UCSD-AML1 (cell line): ENCODE results near the gene TLX3.

Experiments used
- DNase-seq: peaks from one replicate; lab custom pipeline; 2025; ENCODE audit not compliant: unreplicated experiment; lab: John Stamatoyannopoulos, UW

TLX3 gene

DNA sequence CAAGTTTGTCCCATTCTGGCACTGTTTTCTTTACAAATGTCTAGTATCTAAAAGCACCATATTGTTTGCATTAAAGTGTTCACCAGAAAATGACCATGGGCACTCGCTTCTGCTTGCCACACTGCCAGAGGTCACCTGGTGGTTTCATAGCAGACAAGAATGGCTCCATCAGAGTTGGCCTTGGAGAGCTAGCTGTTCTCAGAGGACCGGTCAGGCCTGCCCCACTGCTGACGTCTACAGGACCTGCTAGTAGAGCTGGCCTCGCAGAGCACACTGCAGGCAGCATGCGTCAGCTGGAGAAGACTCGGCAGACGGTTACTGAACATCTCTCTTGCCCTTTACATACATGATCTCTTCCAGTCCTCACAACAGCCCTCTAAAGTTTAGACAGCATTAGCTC lies 8.7 kb upstream of the TLX3 start:
- DNase-seq: no peak

DNA sequence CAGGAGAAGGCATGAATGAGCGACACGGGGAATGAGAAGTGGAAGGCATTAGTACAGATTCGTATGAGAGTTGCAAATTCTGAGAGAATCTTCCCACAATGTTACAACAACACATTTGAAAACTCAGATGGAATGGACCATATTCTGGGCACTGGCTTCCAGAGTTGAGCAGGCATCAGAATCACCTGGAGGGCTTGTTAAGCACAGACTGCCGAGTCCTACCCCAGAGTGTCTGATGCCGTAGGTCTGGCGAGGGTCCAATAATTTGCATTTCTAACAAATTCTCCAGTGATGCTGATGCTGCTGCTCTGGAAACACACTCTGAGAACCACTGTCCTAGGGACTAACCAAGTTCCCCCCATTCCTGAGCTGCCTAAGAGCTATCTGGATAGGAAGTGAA lies 2.9 kb upstream of the TLX3 start:
- no peak for DNase-seq

DNA sequence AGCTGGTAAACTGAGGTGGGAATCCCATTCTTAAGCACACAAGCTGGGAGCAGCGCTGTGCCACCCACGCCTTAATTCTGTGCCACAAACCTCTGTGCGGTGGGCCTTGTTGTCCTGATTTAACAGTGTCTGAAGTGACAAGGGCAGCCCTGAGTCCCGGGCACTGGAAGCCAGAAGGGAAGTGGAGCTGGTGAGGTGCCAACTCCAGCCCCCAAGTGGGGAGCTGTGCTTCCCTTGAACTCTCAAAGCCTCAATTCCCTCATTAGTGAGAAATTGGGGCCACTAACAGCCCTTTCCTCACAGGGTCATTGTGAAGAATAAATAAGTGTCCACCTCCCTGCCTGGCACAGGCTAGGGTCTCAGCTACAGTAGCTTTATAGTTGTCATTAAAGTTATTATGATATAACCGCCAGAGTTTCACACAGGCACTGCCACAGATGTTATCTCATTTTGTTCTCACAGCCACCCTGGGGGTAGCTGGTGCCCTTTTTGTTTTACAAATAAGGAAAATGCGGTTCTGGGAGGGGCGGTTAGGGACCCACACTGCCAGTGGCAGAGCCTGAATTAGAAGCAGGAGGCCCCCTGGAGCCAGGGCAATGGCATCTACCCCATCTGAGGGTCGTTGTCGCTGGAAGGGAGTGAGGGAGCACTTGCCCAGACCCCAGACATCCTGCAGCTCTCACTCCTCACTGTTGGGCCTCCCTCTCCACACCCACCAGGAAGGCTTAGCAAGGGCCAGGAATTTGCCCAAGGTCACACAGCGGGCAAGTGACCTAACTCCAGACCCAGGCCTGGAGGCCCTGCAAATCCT lies 2.1 kb upstream of the TLX3 start:
- no peak for DNase-seq

DNA sequence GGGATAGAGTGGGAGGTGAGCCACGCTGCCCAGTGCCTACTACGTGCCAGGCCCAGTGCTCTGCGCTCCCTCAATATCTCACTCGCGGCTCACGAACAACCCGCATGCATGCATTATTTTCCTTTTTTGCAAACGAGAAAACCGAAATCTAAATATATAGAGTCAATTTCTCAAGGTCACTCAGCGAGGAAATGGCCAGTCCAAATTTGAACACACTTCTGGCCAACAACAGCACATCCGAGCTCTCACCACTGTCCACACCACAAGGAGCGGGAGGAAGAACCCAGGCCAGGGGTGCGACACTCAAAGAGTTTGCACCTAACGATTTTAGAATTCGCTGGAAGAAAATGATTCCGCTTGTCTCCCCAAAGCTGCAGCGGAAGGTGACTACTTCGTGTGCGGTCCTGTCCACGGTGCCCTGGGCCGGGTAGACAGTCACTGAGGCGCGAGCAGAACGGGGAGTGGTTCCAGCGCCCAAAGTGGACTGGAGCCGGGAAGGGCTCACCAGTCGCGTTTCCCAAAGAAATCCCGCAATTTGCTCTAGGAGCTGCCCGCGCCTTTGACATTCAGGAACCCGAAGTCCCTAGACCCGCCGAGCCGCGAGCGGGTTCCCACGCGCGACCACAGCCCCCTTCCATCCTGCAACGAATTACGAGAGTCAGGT lies 1.1 kb upstream of the TLX3 start:
- DNase-seq: no peak

DNA sequence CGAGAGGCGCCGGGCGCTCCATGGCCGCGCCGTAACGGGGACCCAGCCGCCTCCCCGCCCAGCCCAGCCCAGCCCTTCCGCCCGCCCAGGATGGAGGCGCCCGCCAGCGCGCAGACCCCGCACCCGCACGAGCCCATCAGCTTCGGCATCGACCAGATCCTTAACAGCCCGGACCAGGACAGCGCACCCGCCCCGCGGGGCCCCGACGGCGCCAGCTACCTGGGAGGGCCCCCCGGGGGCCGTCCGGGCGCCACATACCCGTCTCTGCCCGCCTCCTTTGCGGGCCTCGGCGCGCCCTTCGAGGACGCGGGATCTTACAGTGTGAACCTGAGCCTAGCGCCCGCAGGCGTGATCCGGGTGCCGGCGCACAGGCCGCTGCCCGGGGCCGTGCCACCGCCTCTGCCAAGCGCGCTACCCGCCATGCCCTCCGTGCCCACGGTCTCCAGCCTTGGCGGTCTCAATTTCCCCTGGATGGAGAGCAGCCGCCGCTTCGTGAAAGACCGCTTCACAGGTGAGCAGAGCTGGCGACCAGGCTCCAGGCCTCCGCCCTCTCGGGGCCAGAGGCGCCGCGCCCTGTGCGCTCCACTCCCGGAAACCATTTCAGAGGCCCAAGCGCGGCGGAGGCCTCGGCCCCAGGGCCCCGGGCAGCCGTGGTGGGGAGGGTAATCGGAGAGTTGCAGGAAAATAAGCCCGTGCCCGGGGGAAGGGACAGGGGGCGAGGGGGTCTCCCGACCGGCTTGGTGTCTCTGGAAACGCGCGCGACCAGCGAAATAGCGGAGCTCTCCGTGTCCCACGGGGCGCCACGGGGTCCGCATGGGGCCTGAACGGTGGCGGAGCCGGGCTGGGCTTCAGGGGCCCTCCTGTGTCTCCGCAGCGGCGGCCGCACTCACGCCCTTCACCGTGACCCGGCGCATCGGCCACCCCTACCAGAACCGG lies 496 bp downstream of the TLX3 start:
- DNase-seq: no peak

DNA sequence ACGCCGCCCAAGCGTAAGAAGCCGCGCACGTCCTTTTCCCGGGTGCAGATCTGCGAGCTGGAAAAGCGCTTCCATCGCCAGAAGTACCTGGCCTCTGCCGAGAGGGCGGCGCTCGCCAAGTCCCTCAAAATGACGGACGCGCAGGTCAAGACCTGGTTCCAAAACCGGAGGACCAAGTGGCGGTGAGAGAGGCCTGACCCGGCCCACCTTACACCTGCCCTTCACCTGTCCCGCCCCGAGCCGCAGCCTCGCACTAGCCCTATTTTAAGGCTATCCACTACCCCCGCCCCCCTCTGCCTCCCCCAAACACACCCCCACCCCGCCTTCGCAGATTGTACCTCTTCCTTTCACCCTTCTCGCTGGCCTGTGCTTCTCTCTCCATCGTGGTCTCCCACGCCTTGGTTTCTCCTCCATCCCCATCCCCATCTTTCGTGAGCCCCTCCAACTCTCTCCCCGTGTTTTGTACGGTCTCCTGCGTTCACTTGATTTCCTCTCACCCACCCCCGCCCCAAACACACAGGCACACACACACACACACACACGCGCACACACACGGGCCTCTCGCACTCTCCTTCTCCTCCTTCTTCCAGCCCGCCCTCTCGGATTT lies 1.3 kb downstream of the TLX3 start:
- DNase-seq: no peak

DNA sequence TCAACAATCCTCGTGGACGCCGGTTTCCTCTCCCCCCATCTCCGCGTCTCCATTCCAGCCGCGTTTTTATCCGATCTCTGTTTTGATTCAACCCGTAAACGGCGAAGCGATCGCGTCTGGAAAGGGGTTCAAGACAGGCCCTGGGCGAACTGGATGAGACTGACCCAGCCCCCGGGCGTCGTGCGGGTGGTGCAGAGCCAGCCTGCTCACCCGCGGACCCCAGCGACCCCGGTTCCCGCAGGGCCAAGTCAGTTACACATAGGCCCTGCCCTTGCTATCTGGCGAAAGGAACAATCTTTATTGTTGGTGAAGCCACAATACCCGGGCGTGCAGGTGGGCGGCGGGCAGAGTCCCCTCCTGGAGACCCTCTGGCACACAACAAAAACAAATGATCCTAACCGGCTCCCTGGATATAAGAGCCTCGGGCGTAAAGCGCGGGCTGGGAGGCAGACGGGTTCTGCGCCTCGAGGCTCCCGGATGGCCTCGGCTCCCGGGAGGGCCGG lies 1.8 kb downstream of the TLX3 start:
- no peak for DNase-seq

DNA sequence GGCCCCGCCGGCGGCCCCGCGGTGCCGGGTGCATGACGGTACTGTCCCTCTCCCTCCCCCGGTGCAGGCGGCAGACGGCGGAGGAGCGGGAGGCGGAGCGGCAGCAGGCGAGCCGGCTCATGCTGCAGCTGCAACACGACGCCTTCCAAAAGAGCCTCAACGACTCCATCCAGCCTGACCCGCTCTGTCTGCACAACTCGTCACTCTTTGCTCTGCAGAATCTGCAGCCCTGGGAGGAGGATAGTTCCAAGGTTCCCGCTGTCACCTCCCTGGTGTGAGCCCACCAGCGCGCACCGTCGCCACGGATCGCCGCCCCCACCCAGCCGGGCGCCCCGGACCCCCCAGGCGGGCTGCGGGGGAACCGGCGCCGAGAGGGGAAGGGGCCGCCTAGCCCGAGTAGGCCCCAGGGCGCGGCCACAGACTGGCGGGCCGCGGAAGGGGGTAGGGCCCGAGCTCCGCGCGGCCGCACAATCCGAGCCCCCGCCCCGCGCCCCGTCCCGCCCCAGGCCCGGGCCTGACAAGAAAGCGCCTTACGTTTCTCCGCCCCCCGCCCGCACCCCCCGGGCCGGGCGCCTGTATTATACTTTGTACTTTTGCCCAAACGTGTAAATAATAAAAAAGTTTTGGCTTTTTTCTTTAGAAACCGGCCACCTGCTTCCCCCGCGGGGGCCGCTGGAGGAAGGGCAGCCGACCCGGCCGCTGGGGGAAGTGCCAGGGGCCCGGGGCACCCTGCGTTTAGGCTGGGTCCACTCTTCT lies 2.5 kb downstream of the TLX3 start:
- no peak for DNase-seq

DNA sequence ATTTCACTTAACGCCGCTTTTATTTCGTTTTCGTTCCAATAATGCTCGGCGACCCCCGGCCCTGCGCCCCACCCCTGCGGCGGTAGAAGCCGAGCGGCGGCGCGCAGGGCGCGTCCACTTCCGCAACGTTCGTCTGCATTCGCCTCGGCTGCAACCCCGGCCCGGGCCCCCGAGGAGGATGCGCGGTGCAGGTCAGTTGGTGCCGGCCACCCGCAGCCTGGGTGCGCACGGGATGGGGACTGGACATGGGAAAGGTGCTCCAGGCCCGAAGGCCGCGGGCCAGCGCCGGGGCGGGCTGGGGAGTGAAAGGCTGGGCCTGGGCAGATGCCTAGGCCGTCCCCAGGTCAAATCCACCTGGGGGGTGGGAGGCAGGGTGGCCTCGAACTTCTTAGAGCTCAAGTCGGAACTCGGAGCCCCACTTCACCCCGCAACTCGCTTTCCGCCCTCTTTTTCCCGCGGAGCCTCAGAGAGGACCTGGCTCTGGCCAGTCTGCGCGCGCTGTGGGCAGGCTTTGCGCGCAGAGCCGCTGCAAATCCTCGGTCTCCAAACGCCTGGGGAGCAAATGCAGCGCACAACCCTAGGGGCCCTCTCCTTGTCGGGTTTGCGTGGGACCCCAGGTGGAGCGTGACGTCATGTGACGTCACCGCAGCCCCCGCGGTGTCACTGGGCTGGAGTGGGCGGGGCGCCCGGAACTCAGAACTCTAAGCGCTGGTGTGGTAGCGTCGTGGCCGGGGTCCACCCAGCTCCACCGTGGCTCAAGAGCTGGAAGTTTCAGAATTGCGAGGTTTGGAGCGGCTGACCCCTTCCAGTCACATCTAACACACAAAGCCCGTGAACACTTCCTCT lies 3.3 kb downstream of the TLX3 start:
- DNase-seq: no peak

DNA sequence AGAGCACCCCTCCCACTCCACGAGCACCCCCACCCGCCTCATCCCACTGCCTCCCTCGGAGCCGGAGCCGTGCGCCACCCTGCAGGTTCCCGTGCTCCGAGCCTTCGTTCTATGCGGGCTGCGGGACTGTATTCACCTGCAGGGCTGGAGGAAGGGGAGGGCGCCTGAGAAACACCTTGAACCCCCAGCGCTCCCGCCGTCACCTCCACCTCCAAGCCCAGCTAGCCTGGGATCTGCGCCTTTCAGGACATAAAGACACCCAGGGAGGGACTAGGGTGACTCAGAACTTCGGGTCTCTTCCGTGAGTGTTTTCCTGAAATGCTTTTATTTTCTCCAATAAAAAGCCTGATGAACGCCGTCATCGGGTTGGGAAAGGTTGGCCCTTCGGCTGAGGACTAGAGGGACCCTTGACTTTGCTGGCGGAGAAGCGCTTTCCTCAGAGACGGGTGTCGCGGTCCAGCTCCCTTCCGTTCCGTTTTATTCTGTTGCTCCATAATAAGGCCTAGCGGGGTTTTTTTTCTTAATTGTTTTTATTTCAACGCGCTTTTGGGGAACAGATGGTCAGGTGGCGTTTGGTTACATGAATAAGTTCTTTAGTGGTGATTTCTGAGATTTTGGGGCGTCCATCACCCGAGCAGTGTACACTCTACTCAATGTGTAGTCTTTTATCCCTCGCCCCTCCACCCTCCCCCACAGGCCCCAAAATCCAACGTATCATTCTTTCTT lies 4.6 kb downstream of the TLX3 start:
- DNase-seq: no peak

DNA sequence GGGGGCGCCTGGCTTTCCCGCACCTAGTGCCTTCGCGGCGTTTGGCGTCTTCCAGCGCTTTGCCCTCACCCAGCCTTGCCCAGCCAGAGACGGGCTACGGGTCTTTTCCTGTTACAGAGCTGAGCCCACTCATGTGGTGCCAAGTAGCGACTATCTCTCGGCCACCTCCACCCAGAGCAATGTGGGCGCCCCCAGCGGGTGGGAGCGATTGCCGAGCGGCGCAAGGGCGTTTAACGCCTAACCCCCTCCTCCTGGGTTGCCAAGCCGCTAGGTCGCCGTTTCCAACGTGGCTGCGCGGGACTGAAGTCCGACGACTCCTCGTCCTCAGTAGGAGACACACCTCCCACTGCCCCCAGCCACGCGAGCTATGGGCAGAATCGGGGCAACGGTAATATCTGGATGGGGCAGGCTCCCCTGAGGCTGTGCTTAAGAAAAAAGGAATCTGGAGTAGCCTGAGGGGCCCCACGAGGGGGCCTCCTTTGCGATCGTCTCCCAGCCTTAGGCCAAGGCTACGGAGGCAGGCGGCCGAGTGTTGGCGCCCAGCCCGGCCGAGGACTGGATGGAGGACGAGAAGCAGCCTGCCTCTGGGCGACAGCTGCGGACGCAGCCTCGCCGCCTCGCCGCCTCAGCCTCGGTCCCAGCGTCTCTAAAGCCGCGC lies 5.8 kb downstream of the TLX3 start:
- DNase-seq: no peak

DNA sequence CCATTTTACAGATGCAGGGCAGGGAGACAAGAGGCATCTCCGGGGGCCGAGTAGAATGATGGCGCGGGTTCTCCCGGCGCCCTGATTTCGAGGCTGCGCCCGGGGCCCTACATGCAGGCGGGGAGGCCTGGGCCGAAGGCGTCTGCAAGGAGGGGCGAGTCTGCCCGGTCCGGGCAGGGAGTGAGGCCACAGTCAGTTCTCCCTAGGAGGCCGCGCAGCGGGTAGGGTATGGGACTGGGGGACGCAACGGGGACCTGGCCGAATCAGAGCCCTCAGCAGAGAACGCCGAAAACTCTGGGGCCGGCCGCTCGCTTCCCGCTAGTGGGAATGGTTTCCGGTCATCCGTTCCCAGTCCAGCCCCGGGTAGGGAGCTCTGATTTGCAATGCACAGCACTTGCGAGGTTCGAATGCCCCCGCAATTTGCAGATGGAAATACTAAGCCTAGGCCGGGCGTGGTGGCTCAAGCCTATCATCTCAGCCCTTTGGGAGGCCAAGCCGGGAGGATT lies 6.4 kb downstream of the TLX3 start:
- DNase-seq: no peak

DNA sequence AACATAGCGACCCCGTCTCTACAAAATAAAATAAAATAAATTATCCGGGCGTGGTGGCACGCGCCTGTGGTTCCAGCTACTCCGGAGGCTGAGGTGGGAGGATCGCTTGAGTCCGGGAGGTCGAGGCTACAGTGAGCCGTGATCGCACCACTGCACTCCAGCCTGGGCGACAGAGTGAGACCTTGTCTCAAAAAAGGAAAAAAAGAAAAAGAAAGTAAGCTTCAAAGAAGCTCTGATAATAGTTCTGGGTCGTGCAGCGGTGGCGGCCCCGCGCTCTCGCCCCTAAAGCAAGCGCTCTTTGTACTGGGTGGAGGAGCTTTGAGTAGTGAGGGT lies 6.8 kb downstream of the TLX3 start:
- no peak for DNase-seq

DNA sequence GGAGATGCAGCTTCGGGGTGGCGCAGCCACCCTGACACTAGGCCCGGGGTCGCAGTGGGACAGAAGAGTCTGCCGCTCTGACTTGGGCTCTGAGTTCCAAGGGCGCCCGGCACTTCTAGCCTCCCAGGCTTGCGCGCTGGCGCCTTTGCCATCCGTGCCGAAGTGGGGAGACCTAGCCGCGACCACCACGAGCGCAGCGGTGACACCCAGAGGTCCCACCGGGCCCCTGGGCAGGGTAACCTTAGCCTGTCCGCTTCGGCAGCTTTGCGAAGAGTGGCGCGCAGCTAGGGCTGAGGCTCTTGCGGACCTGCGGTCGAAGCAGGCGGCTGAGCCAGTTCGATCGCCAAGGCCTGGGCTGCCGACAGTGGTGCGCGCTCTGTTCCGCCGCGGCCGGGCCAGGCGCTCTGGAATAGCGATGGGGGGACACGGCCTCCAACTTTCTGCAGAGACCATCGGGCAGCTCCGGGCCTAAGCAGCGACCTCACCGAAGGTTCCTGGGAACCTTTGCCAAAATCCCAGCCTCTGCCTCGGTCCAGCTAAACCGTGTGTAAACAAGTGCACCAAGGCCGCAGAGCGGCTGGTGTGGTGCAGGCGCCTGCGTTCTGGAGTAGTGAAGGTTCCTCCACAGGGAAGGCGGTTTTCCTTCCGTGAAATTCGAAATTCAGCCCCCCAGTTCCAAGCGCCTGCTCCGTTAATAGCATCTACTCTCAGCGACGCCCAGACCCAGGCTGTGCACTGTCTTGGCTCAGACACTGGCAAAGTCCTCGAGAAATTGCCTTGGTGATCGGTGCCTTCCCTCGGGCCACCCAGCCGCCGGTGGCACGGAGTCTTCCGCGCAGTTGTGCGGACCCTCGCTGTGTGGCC lies 7.4 kb downstream of the TLX3 start:
- no peak for DNase-seq

DNA sequence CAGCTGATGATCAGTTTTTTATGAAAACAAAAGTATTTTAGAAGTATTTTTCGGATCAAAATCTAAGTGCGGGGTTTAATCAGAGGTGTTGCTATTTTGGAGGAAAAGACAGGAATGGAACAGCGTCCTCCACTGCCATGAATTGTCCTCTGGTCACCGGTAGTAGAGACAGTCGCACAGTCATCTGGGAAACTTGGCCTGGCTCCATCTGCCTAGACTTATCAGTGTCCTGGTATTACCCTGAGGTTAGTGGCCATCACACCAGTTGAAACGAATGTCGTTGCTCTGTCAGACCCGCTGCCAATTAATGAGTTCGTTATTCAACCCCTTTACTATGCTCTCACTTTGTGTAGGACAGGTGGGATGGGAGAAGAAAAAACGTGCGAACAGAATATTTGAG lies 8.2 kb downstream of the TLX3 start:
- no peak for DNase-seq

DNA sequence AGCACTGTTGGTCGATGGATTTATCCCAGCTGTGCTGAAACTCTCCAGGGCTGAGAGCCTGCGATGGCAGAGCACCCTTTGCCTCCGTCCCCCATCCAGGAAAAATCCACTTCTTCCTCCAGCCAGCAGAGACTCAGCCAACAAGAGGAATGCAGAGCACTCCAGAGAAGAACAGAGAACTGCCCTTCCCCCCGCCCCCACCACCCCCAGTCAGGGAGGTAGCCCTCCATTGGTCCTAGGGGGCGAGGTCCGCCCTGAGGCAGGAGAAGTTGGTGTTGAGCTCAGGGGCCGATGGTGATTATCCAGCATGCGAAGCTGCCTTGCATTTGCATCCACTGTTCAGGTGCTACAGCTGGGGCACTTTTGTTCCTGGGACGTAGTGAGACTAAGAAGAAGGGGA lies 9.0 kb downstream of the TLX3 start:
- DNase-seq: no peak

DNA sequence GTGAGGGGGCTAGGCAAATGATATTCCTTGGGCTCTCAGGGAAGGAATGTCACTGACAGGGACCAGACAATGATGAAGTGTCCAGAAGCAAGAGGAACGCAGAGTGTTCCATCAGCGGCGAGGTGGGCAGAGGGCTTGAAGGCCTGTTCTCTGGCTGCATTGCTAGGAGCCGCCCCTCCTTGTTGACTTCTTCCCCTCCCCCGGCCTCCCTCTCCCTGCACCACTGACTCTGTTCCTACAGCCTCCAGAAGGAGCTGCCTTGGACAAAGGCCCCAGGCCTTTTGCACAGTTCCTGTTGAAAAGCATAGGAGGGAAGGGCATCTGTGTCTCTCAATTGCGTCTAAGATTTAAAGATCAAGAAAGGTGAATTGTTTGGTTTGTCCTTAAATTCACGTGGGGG lies 12.4 kb downstream of the TLX3 start:
- no peak for DNase-seq
